H1 (cell line): ENCODE data around the gene SMYD3. TPM values are rescaled to one million over a fixed set of nuclear protein-coding genes. Genes with fewer than 3 reads are reported as not detected.

Source experiments
- CTCF ChIA-PET: fragments of 300-600 bp; sonication (Branson Sonifier 250); formaldehyde crosslinking; loops from one replicate; lab custom pipeline; 2021; ENCODE audit not compliant: partially characterized antibody; lab: Charles Lee
- POLR2A ChIA-PET: fragments of 300-600 bp; sonication (Branson Sonifier 250); formaldehyde crosslinking; loops from one replicate; lab custom pipeline; 2021; ENCODE audit warnings: inconsistent platforms; ENCODE audit not compliant: partially characterized antibody; lab: Charles Lee
- DNase-seq, 2 experiments: peaks; one replicate each; pipeline versions ENCODE4 v3.0.0 to v3.0.0-alpha.2; 2010 to 2022; ENCODE audit warnings: low spot score in 2 of 2, low read depth in 1 of 2, mixed read lengths in 1 of 2
- FAIRE-seq: peaks from 2 replicates; lab custom pipeline; 2011; peaks lifted over from hg19 to GRCh38; lab: Jason Lieb, UNC
- H2AFZ ChIP-seq: 2 replicates; pipeline ENCODE4 v1.8.1; 2012; ENCODE audit warnings: low read length, inconsistent platforms
- H2AK5ac ChIP-seq: 2 replicates; pipeline ENCODE4 v1.6.1; 2013; ENCODE audit warnings: low read depth, low read length
- H2BK120ac ChIP-seq: replicated peaks from 2 replicates; pipeline ENCODE3; 2013; ENCODE audit warnings: low read depth, low read length, inconsistent platforms
- H2BK12ac ChIP-seq: 2 replicates; pipeline ENCODE4 v1.6.1; 2013; ENCODE audit warnings: low read depth, low read length
- H2BK15ac ChIP-seq: 2 replicates; pipeline ENCODE4 v1.6.1; 2013; ENCODE audit warnings: low read length
- H2BK20ac ChIP-seq: 2 replicates; pipeline ENCODE4 v1.6.1; 2013; ENCODE audit warnings: low read length
- H2BK5ac ChIP-seq: 2 replicates; pipeline ENCODE4 v1.6.1; 2013; ENCODE audit warnings: low read depth, low read length
- H3K14ac ChIP-seq: 2 replicates; pipeline ENCODE4 v1.6.1; 2013; ENCODE audit warnings: inconsistent platforms; ENCODE audit not compliant: insufficient read length
- H3K18ac ChIP-seq: 2 replicates; pipeline ENCODE4 v1.6.1; 2013; ENCODE audit warnings: low read length; ENCODE audit errors: extremely low read depth
- H3K23ac ChIP-seq: 2 replicates; pipeline ENCODE4 v1.6.1; 2013; ENCODE audit warnings: inconsistent platforms; ENCODE audit not compliant: insufficient read length
- H3K23me2 ChIP-seq: 2 replicates; pipeline ENCODE4 v1.6.1; 2013; ENCODE audit warnings: low read depth, low read length
- H3K27ac ChIP-seq: 2 replicates; pipeline ENCODE4 v1.6.1; 2011; ENCODE audit warnings: low read depth, low read length, inconsistent platforms
- H3K27me3 ChIP-seq, 4 experiments: replicated peaks in 1 of 4; 1 replicate in 1 of 4; 2 replicates in 3 of 4; pipeline versions ENCODE4 v1.6.1 to v1.8.1; 2011 to 2013; ENCODE audit warnings: low read length in 3 of 4, mild to moderate bottlenecking in 3 of 4, inconsistent platforms in 2 of 4, mixed read lengths in 2 of 4, moderate library complexity in 1 of 4; ENCODE audit not compliant: control insufficient read depth in 3 of 4, insufficient read depth in 3 of 4; ENCODE audit errors: extremely low read depth in 1 of 4
- H3K36me3 ChIP-seq, 4 experiments: 2 replicates each; pipeline versions ENCODE4 v1.6.1 to v1.8.1; 2011 to 2013; ENCODE audit warnings: mild to moderate bottlenecking in 4 of 4, low read length in 3 of 4, moderate library complexity in 2 of 4, control low read depth in 1 of 4, inconsistent platforms in 1 of 4; ENCODE audit not compliant: insufficient read depth in 4 of 4, control insufficient read depth in 2 of 4
- H3K4ac ChIP-seq: replicated peaks from 2 replicates; pipeline ENCODE3; 2013; ENCODE audit warnings: low read length, low read depth, mixed read lengths, inconsistent platforms; ENCODE audit not compliant: insufficient read length
- H3K4me1 ChIP-seq, 4 experiments: replicated peaks in 1 of 4; 1 replicate in 1 of 4; 2 replicates in 3 of 4; pipeline versions ENCODE4 v1.6.1 to v1.8.1; 2011 to 2013; ENCODE audit warnings: low read length in 3 of 4, inconsistent platforms in 2 of 4, mixed read lengths in 1 of 4; ENCODE audit not compliant: insufficient read depth in 4 of 4, control insufficient read depth in 3 of 4
- H3K4me2 ChIP-seq, 2 experiments: 2 replicates each; pipeline versions ENCODE4 v1.6.1 to v1.8.1; 2011 to 2013; ENCODE audit warnings: low read depth in 2 of 2, low read length in 2 of 2, control low read depth in 1 of 2, inconsistent platforms in 1 of 2, mild to moderate bottlenecking in 1 of 2; ENCODE audit not compliant: insufficient read depth in 1 of 2
- H3K4me3 ChIP-seq, 4 experiments: fragments of 200-600, 300-600 bp in 1 of 4; sonication (generic), shearing (Covaris generic), sonication (Bioruptor Twin) in 1 of 4; 2 replicates each; pipeline versions ENCODE4 v1.5.1 to v1.8.1; 2011 to 2016; ENCODE audit warnings: low read length in 4 of 4, low read depth in 3 of 4, control low read depth in 2 of 4, inconsistent platforms in 2 of 4, mild to moderate bottlenecking in 2 of 4, mixed read lengths in 1 of 4, moderate library complexity in 1 of 4; ENCODE audit not compliant: insufficient read depth in 2 of 4; ENCODE audit errors: extremely low read depth in 1 of 4
- H3K56ac ChIP-seq: replicated peaks from 2 replicates; pipeline ENCODE3; 2013; ENCODE audit warnings: low read depth, mild to moderate bottlenecking, mixed read lengths, low read length, inconsistent platforms; ENCODE audit not compliant: insufficient read length
- H3K79me1 ChIP-seq: 2 replicates; pipeline ENCODE4 v1.6.1; 2013; ENCODE audit warnings: low read depth, low read length, control low read depth
- H3K79me2 ChIP-seq, 2 experiments: 2 replicates each; pipeline versions ENCODE4 v1.6.1 to v1.8.1; 2012 to 2013; ENCODE audit warnings: low read length in 2 of 2, mild to moderate bottlenecking in 2 of 2, inconsistent platforms in 1 of 2; ENCODE audit not compliant: insufficient read depth in 2 of 2, control insufficient read depth in 1 of 2
- H3K9ac ChIP-seq, 4 experiments: replicated peaks in 1 of 4; 1 replicate in 1 of 4; 2 replicates in 3 of 4; pipeline versions ENCODE4 v1.6.1 to v1.8.1; 2011 to 2013; ENCODE audit warnings: low read depth in 3 of 4, low read length in 3 of 4, control low read depth in 2 of 4, mild to moderate bottlenecking in 2 of 4, moderate library complexity in 2 of 4, inconsistent platforms in 1 of 4; ENCODE audit errors: extremely low read depth in 1 of 4
- H3K9me3 ChIP-seq, 2 experiments: 2 replicates each; pipeline versions ENCODE4 v1.6.1 to v1.8.1; 2012 to 2013; ENCODE audit warnings: mild to moderate bottlenecking in 2 of 2, moderate library complexity in 2 of 2, control low read depth in 1 of 2, inconsistent platforms in 1 of 2, low read depth in 1 of 2, low read length in 1 of 2, mixed read lengths in 1 of 2; ENCODE audit not compliant: insufficient read depth in 2 of 2
- H4K20me1 ChIP-seq, 2 experiments: replicated peaks in 1 of 2; 2 replicates each; pipeline versions ENCODE3 to v1.8.1; 2011 to 2013; ENCODE audit warnings: inconsistent platforms in 2 of 2, low read length in 2 of 2, mild to moderate bottlenecking in 1 of 2; ENCODE audit not compliant: insufficient read depth in 2 of 2, control insufficient read depth in 1 of 2
- H4K5ac ChIP-seq: 2 replicates; pipeline ENCODE4 v1.6.1; 2013; ENCODE audit warnings: low read length, low read depth, mixed read lengths, inconsistent platforms; ENCODE audit not compliant: insufficient read length
- H4K8ac ChIP-seq: 2 replicates; pipeline ENCODE4 v1.8.0; 2013; ENCODE audit warnings: mild to moderate bottlenecking, moderate library complexity, low read length, inconsistent platforms; ENCODE audit not compliant: insufficient read depth; ENCODE audit errors: extremely low read depth
- H4K91ac ChIP-seq: replicated peaks from 2 replicates; pipeline ENCODE3; 2013; ENCODE audit warnings: low read length, mixed read lengths, inconsistent platforms; ENCODE audit not compliant: insufficient read length
- ATF3 ChIP-seq: IDR thresholded peaks from 2 replicates; pipeline ENCODE4 v1.6.1; 2011; ENCODE audit warnings: low read depth, mild to moderate bottlenecking, low read length; ENCODE audit not compliant: insufficient read depth
- BACH1 ChIP-seq: IDR thresholded peaks from 2 replicates; pipeline ENCODE4 v1.6.1; 2012; ENCODE audit warnings: low read length, improper control_type of control experiment
- CBX5 ChIP-seq: fragments of 300-800, 300-1000 bp; sonication (generic); IDR thresholded peaks from 2 replicates; pipeline ENCODE4 v1.7.1; 2016; ENCODE audit warnings: antibody characterized with exemption, low read length, low read depth
- CBX8 ChIP-seq: fragments of 300-800, 300-1000 bp; sonication (generic); IDR thresholded peaks from 2 replicates; pipeline ENCODE4 v1.7.1; 2016; ENCODE audit warnings: low read depth, low read length, borderline replicate concordance
- EGR1 ChIP-seq: IDR thresholded peaks from 2 replicates; pipeline ENCODE4 v1.6.1; 2011; ENCODE audit warnings: low read depth, low read length, borderline replicate concordance
- HDAC2 ChIP-seq, 2 experiments: fragments of 300-600 bp in 1 of 2; sonication (generic) in 1 of 2; IDR thresholded peaks; 2 replicates each; pipeline ENCODE4 v1.6.1; 2011 to 2012; ENCODE audit warnings: low read depth in 2 of 2, low read length in 2 of 2, mild to moderate bottlenecking in 2 of 2, moderate library complexity in 2 of 2, borderline replicate concordance in 1 of 2, inconsistent platforms in 1 of 2
- KDM1A ChIP-seq: fragments of 200-600, 300-600 bp; sonication (generic); IDR thresholded peaks from 2 replicates; pipeline ENCODE4 v1.7.1; 2016; ENCODE audit warnings: mild to moderate bottlenecking, low read length, borderline replicate concordance
- MAFK ChIP-seq: IDR thresholded peaks from 2 replicates; pipeline ENCODE4 v1.6.1; 2012; ENCODE audit warnings: low read depth, mild to moderate bottlenecking, improper control_type of control experiment, low read length
- NANOG ChIP-seq: IDR thresholded peaks from 2 replicates; pipeline ENCODE4 v1.6.1; 2011; ENCODE audit warnings: low read length, low read depth, mild to moderate bottlenecking, inconsistent platforms; ENCODE audit not compliant: insufficient read depth, poor library complexity, severe bottlenecking
- POLR2AphosphoS5 ChIP-seq: IDR thresholded peaks from 2 replicates; pipeline ENCODE4 v1.6.1; 2011; ENCODE audit warnings: low read depth, low read length
- RNF2 ChIP-seq: fragments of 200-900, 300-1000 bp; sonication (generic); IDR thresholded peaks from 2 replicates; pipeline ENCODE4 v1.7.1; 2016; ENCODE audit warnings: borderline replicate concordance, low read depth, mild to moderate bottlenecking, antibody characterized with exemption, low read length; ENCODE audit not compliant: poor library complexity, severe bottlenecking; ENCODE audit errors: missing control alignments
- SP1 ChIP-seq: IDR thresholded peaks from 2 replicates; pipeline ENCODE4 v1.6.1; 2011; ENCODE audit warnings: low read depth, low read length
- TAF7 ChIP-seq: optimal IDR thresholded peaks from 2 replicates; pipeline ENCODE3; 2011; ENCODE audit warnings: low read depth, mild to moderate bottlenecking, inconsistent platforms, low read length, moderate library complexity, borderline replicate concordance
- WGBS, 2 experiments: shearing (Covaris generic) in 1 of 2; methylation state at CpG; one replicate each; pipeline versions ENCODE4 v1.1.6 to v1.1.7; 2013 to 2015; ENCODE audit warnings: low lambda C conversion rate in 2 of 2, mixed read lengths in 2 of 2, inconsistent platforms in 1 of 2, low coverage in 1 of 2, missing lambda C conversion rate in 1 of 2; ENCODE audit not compliant: insufficient replicate concordance in 2 of 2, insufficient coverage in 1 of 2, insufficient read length in 1 of 2; ENCODE audit errors: extremely low coverage in 1 of 2, missing lambda C conversion rate in 1 of 2; 5-methylcytosine and 5-hydroxymethylcytosine counted together
- polyA plus RNA-seq, 7 experiments: library from polyadenylated mRNA; depleted of rRNA in 3 of 7; stranded (reverse) in 5 of 7; unstranded in 2 of 7; fragments of >200 nt in 5 of 7; fragments of 200-250 nt in 2 of 7; gene quantifications; 1 replicate in 5 of 7; 2 replicates in 1 of 7; 4 replicates in 1 of 7; pipeline versions ENCODE4 v1.2.1 to v1.2.3, GENCODE V29; 2011 to 2013; ENCODE audit warnings: missing spikeins in 2 of 7, mixed read lengths in 2 of 7
- total RNA-seq: library from RNA; stranded (reverse); fragmentation: NEBNext Ultra II Directional; extraction: Animal tissue kit (Norgen Biotek cat#: 25700); gene quantifications from 2 replicates; pipeline ENCODE4 v1.2.1, GENCODE V29; 2021

Gene SMYD3
- total and polyA plus RNA-seq, 2 of the 8 experiments (the other 6 are each of a cell fraction or from before 2014, with no cell fraction given), result 17.3 to 25.4 TPM

GRCh38 chr1:246111570-246111969, 395.5 kb downstream of the SMYD3 start:
- no peak overlapping the region for H3K4me2 ChIP-seq
- ChIA-PET POLR2A (no interaction called here), CTCF (interaction anchor here (0.5 to 0.9 kb wide), 2 partner anchors 16 to 100 kb away, joined by 3 read pairs; no protein-coding TSS in a partner anchor)
- no peak overlapping the region for H4K91ac ChIP-seq
- no peak overlapping the region for H2AFZ ChIP-seq
- H3K27ac ChIP-seq, result no peak overlapping the region
- H3K36me3 ChIP-seq, result no peaks in the 10 kb centered on the region
- no peak overlapping the region for H3K56ac ChIP-seq
- H4K8ac ChIP-seq, result no peak overlapping the region
- no peak overlapping the region for H2AK5ac ChIP-seq
- H3K4me3 ChIP-seq, result no peak overlapping the region
- H3K79me2 ChIP-seq, result no peaks in the 10 kb centered on the region
- no peak overlapping the region for H3K14ac ChIP-seq
- H3K27me3 ChIP-seq, result no peaks in the 10 kb centered on the region
- peaks cover 0 to 5% (median 1%) of the 10 kb centered on the region in 4 experiments; a peak in 2 of 7 replicates for H3K4me1 ChIP-seq
- 97% methylated on average over 3 of the region's 3 CpGs; no CpG with 5 or more reads in 1 of the 2 experiments for WGBS, 2 experiments
- H3K9me3 ChIP-seq, result peaks cover 6% of the 10 kb centered on the region in 2 experiments; a peak in 2 of 4 replicates
- H2BK120ac ChIP-seq, result no peak overlapping the region
- H2BK12ac ChIP-seq, result no peak overlapping the region
- no peak overlapping the region for H2BK20ac ChIP-seq
- no peak overlapping the region for H3K4ac ChIP-seq
- no peak overlapping the region for H4K5ac ChIP-seq
- H3K18ac ChIP-seq, result no peak overlapping the region
- no peak for FAIRE-seq
- no peak overlapping the region for H3K9ac ChIP-seq
- H2BK15ac ChIP-seq, result no peak overlapping the region
- H4K20me1 ChIP-seq, result no peaks in the 10 kb centered on the region
- H2BK5ac ChIP-seq, result no peak overlapping the region
- no peaks in the 10 kb centered on the region for H3K23me2 ChIP-seq
- no peaks in the 10 kb centered on the region for H3K79me1 ChIP-seq
- H3K23ac ChIP-seq, result no peak overlapping the region
- no peak for DNase-seq
- TF ChIP-seq HDAC2 (IDR thresholded peaks at IDR 0.05; ENCODE audit: borderline replicate concordance in 1 of 2, low read depth in 2 of 2, low read length in 2 of 2) (no peak), CBX8 (no peak), NANOG (no peak), BACH1 (no peak), RNF2 (no peak), POLR2AphosphoS5 (no peak), SP1 (no peak), TAF7 (no peak), CBX5 (no peak), KDM1A (no peak), ATF3 (no peak), EGR1 (no peak), MAFK (no peak)
